Muscle of leg (tissue), 11 donors: ENCODE results near the gene UNC80. TPM values are rescaled to one million over a fixed set of nuclear protein-coding genes. Genes with fewer than 3 reads are reported as not detected.

ENCODE experiments used
- DNase-seq: peaks from one replicate; pipeline ENCODE4 v3.0.0; 2013
- H3K27ac ChIP-seq: one replicate; pipeline ENCODE4 v1.5.1; 2013; ENCODE audit warnings: mild to moderate bottlenecking, low read length, control low read depth
- H3K27me3 ChIP-seq: one replicate; pipeline ENCODE4 v1.6.1; 2013; ENCODE audit warnings: low read length; ENCODE audit not compliant: control insufficient read depth, insufficient read depth
- H3K36me3 ChIP-seq: one replicate; pipeline ENCODE4 v1.6.1; 2013; ENCODE audit warnings: low read length; ENCODE audit not compliant: control insufficient read depth, insufficient read depth
- H3K4me1 ChIP-seq: one replicate; pipeline ENCODE4 v1.6.1; 2013; ENCODE audit warnings: low read length; ENCODE audit not compliant: control insufficient read depth, insufficient read depth
- H3K4me3 ChIP-seq: one replicate; pipeline ENCODE4 v1.5.1; 2013; ENCODE audit warnings: low read length, control low read depth
- H3K9me3 ChIP-seq: replicated peaks from 2 replicates; pipeline ENCODE4 v1.6.1; 2013; ENCODE audit warnings: low read depth, low read length; ENCODE audit not compliant: control insufficient read depth
- WGBS: methylation state at CpG from one replicate; pipeline ENCODE4 v1.1.5; 2013; ENCODE audit warnings: missing lambda C conversion rate; ENCODE audit not compliant: insufficient coverage; 5-methylcytosine and 5-hydroxymethylcytosine counted together
- polyA plus RNA-seq, 8 donors: library from polyadenylated mRNA; unstranded; fragments of 120-200 nt; gene quantifications; one replicate each; pipeline versions ENCODE4 v1.2.1 to v1.2.3, GENCODE V29; 2013; ENCODE audit warnings: inconsistent platforms in 1 of 8, low replicate concordance in 1 of 8; ENCODE audit not compliant: insufficient read length in 8 of 8, insufficient read depth in 1 of 8
- total RNA-seq: library from RNA; stranded (reverse); fragments of 120-200 nt; gene quantifications from one replicate; pipeline ENCODE4 v1.2.4, GENCODE V29; 2013

UNC80 gene
- total and polyA plus RNA-seq, 9 donors: 0.66 to 4.3 (median 1.7) TPM

GRCh38 chr2:210046851-210047500 is 275.3 kb downstream of the UNC80 start:
- no peak overlapping the region for H3K4me3 ChIP-seq
- H3K4me1 ChIP-seq: peaks cover 2% of the 10 kb centered on the region
- peaks cover 4% of the 10 kb centered on the region for H3K36me3 ChIP-seq
- H3K27ac ChIP-seq: no peak overlapping the region
- no peaks in the 10 kb centered on the region for H3K27me3 ChIP-seq
- H3K9me3 ChIP-seq: peaks cover 6% of the 10 kb centered on the region
- no CpG with 5 or more reads among the region's 2 CpGs for WGBS
- no peak for DNase-seq

Other genes with a start within 250 kb of the UNC80 start
- 34.3 TPM for gene RPE, start 230.8 kb downstream of the UNC80 start, total RNA-seq
- 10 to 100 TPM; 22.6 to 33.9 (median 28.0) TPM for gene RPE, start 230.8 kb downstream of the UNC80 start, polyA plus RNA-seq